Muscle layer of duodenum (tissue), 2 donors: Measurements from ENCODE around the gene FHAD1.

Experiments used
- H3K27ac ChIP-seq: one replicate; pipeline ENCODE4 v1.7.0; 2013; ENCODE audit warnings: mild to moderate bottlenecking, low read length
- H3K27me3 ChIP-seq: one replicate; pipeline ENCODE4 v1.7.0; 2013; ENCODE audit warnings: low read depth, mild to moderate bottlenecking, control low read depth, low read length
- H3K36me3 ChIP-seq, 2 donors: one replicate each; pipeline ENCODE4 v1.7.0; 2013; ENCODE audit warnings: low read length in 2 of 2, control low read depth in 1 of 2, mild to moderate bottlenecking in 1 of 2; ENCODE audit not compliant: insufficient read depth in 2 of 2, control insufficient read depth in 1 of 2
- H3K4me1 ChIP-seq, 2 donors: one replicate each; pipeline ENCODE4 v1.7.0; 2013; ENCODE audit warnings: low read length in 2 of 2, mild to moderate bottlenecking in 2 of 2, control low read depth in 1 of 2, moderate library complexity in 1 of 2; ENCODE audit not compliant: insufficient read depth in 2 of 2, control insufficient read depth in 1 of 2
- H3K4me3 ChIP-seq, 2 donors: one replicate each; pipeline ENCODE4 v1.7.0; 2013; ENCODE audit warnings: low read length in 2 of 2, low read depth in 1 of 2, mild to moderate bottlenecking in 1 of 2
- H3K9me3 ChIP-seq, 2 donors: one replicate each; pipeline ENCODE4 v1.7.0; 2013; ENCODE audit warnings: low read length in 2 of 2, control low read depth in 1 of 2, mild to moderate bottlenecking in 1 of 2; ENCODE audit not compliant: control insufficient read depth in 1 of 2
- donor health status: healthy.

Gene FHAD1

DNA sequence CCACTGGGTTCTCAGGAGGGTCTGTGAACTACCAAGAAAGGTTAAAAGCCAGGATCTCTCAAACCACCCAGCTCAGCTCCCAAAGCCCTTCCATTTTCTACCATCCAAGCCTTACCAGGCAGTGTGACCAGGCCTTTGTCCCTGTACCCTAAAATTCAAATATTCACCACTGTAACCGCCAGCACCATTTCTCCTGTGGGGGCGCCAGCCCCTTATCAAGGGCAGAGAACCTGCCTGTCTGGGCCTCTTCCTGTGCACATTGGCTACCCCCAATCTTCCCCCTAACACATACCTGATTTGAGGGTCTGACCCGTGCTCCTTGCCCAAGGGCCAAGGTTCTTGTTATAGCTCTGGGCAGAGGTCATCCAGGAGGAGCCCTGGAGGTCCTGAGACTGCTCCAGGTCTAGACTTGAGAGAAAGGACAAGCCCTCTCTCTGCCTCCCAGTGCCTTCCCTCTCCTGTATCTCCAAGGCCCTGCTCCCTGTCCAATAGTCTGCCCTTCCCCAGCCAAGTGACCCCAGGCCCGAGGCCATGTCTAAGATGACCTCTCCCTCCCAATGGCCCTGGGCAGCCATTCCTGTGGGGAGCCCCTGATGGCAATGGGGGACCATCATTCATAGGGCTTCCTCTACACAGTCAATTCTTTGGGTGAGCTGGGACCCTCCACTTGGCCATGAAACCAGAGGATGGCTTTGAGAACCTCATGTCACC, 78.5 kb downstream of the FHAD1 start:
- no peaks in the 10 kb centered on the region for H3K9me3 ChIP-seq
- H3K27ac ChIP-seq: no peak overlapping the region
- H3K27me3 ChIP-seq: no peaks in the 10 kb centered on the region
- no peak overlapping the region for H3K4me3 ChIP-seq
- peaks cover 4 to 17% of the 10 kb centered on the region in 2 donors for H3K4me1 ChIP-seq
- H3K36me3 ChIP-seq: no peaks in the 10 kb centered on the region

DNA sequence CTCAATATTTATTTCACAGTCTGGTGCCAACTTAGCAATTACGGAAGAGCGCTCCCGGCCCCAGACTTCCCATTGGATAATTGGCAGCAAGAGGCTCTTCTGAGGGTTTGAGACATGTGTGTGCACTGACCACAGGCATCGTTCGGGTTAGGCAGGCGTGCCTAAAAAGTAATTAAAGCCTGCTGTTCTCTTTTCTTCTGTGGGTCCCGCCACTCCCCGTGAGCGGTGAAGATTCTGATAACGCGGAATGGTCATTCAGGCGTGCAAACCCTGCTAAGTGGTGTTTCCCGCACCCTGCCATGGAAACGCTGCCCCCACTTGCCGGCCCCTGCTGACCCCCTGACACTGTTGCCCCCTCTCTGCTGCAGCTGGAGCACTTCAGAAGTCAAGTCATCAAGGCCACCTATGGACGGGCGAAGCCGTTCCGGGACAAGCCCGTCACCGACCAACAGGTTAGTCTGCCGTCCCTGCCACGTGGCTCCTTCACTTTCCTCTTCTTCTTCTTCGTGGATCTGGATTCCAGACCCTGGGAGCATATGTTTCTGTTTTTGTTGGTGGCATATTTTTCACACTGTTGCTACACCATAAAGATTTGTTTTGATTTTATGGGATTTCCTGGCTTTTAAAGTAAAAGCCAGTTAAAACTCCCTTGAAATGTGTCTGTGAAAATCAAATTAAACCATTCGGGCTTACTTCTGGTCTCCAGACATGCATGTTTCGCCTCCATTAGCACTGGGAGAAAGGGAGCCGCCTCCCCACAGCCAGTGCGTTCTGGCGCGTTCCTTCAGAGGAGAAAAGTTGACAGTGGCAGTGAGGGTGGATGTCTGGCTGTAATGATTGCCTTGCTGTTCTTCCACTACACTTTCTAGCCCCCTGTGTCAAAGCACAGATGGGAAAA, 79.9 kb downstream of the FHAD1 start:
- Histone ChIP-seq H3K36me3 (no peaks in the 10 kb centered on the region), H3K4me1 (peaks cover 4 to 17% of the 10 kb centered on the region in 2 donors), H3K27ac (no peak overlapping the region), H3K4me3 (no peak overlapping the region), H3K27me3 (no peaks in the 10 kb centered on the region), H3K9me3 (no peaks in the 10 kb centered on the region)

DNA sequence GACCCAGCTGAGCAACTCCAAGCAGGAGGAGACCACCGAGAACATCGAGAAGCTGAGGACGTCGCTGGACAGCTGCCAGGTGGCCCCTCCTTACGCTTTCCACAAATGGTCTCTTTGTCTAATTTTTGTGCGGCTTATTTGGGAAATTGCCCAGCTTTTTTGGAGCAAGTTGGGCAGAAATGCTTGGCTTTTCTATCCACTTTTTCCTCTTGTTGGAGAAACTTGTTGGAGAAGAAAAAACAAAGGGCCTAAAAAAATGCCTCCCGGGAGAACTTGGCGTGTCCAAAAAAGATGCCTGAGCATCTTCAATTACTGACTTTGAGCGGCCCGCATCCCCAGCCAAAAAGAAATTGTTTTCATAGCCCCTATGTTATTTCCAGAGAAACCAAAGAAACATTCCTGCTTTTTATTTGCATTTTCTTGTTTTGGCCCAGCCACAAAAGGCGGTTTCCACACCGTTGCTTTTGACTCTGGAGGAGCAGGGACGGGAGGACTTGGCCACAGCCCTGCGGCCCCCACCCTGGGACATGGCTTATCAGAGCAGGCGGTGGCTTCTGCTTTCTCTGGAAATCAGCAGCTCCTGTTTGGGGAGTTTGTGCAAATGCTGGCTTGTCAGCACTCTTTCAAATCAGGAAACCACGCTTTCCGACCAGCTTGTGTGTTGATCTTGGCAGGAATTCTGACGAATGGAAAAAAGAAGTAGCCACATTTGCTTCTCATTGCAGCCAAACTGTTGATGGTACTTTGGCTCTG, 81.5 kb downstream of the FHAD1 start:
- Histone ChIP-seq H3K9me3 (no peaks in the 10 kb centered on the region), H3K4me1 (peaks cover 4 to 17% of the 10 kb centered on the region in 2 donors), H3K4me3 (no peak overlapping the region), H3K27ac (no peak overlapping the region), H3K36me3 (no peaks in the 10 kb centered on the region), H3K27me3 (no peaks in the 10 kb centered on the region)

DNA sequence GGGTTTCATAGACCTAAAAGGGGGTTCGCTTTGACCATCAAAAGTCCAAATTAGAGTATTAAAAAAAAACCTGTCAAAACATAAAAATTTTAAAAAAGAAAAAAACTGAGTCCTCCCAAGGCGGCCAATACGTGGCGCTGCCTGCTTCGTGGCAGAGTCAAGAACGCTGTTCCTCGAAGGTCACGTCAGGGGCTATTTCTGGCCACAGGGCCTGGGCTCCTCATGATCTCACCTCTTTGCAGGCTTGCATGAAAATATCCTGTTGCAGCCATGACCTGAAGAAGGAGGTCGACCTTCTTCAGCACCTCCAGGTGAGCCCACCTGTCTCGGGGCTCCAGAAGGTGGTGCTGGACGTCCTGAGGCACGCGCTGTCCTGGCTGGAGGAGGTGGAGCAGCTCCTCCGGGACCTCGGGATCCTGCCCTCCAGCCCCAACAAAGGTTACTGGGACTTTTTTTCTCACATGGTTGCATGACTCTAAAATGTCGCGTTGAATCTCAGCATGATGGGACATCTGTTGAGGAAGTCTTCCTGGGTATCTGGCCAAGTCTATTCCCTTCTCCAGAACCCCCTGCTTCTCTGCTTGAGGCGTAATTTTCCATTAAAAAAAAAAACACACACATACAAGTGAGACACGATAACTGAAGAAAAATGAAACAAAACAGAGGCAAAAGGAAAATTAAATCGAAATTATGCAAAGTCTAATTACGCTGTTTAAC, 82.2 kb downstream of the FHAD1 start:
- no peak overlapping the region for H3K4me3 ChIP-seq
- no peaks in the 10 kb centered on the region for H3K36me3 ChIP-seq
- no peaks in the 10 kb centered on the region for H3K27me3 ChIP-seq
- peaks cover 4 to 17% of the 10 kb centered on the region in 2 donors for H3K4me1 ChIP-seq
- H3K9me3 ChIP-seq: no peaks in the 10 kb centered on the region
- H3K27ac ChIP-seq: no peak overlapping the region

DNA sequence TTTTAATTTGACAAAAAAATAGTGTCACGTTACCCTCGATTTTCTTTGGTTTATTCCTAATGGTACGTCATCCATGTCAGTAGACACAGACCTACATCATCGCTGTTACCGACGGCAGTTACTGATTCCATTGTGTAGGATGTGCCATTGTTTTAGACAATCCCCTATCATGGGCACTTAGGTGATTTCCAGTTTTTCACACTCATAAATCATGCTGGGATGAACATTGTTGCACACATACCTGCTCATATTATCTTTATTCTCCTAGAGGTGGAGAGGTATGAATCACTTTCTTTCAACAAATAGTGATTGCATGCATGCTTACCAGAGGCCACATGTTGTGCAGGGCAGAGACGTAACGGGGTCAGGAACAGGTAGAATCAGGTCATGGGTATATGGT, 83.0 kb downstream of the FHAD1 start:
- H3K36me3 ChIP-seq: no peaks in the 10 kb centered on the region
- no peak overlapping the region for H3K27ac ChIP-seq
- H3K4me3 ChIP-seq: no peak overlapping the region
- H3K4me1 ChIP-seq: peaks cover 4 to 17% of the 10 kb centered on the region in 2 donors
- no peaks in the 10 kb centered on the region for H3K9me3 ChIP-seq
- no peaks in the 10 kb centered on the region for H3K27me3 ChIP-seq

- Histone ChIP-seq H3K4me3 (no peak overlapping the region), H3K27ac (no peak overlapping the region), H3K9me3 (no peaks in the 10 kb centered on the region), H3K36me3 (no peaks in the 10 kb centered on the region), H3K27me3 (no peaks in the 10 kb centered on the region), H3K4me1 (peaks cover 4 to 17% of the 10 kb centered on the region in 2 donors)
Measured at GRCh38 chr1:15331180-15331579, 84.2 kb downstream of the FHAD1 start.

DNA sequence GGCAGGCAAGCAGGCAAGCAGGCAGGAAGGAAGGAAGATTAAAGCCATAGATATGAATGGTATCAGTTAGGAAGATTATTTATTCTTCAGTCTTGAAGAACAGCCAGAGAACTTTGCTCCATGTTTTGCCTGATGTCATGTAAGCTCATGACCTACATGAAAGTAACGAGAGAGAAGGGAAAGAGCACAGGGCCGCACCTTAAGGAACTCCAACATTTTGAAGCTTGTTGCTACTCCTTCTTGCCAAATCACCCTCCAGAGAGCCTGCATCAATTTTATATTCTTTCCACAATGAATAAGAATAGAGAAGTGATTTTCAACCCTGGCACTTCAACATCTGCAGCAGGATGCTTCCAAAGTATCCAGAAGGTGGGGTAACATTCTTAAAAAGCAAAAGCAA, 84.7 kb downstream of the FHAD1 start:
- Histone ChIP-seq H3K9me3 (no peaks in the 10 kb centered on the region), H3K4me3 (no peak overlapping the region), H3K27me3 (no peaks in the 10 kb centered on the region), H3K36me3 (no peaks in the 10 kb centered on the region), H3K27ac (no peak overlapping the region), H3K4me1 (peaks cover 4 to 21% of the 10 kb centered on the region in 2 donors)

DNA sequence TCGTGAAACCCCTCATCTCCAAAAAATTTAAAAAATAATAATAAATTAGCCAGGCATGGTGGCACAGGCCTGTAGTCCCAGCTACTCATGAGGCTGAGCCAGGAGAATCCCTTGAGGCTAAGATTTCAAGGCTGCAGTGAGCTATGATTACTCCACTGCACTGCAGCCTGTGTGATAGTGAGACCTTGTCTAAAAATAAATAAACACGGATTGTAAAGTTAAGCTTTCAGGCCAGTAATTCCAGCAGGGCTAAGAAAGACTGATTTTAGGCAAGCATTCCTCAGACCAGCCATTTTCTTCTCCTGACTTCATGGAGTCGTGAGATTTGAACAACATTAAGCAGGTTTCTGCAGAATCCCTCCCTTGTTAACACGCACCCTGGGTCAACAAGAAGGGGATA, 85.5 kb downstream of the FHAD1 start:
- no peaks in the 10 kb centered on the region for H3K27me3 ChIP-seq
- H3K36me3 ChIP-seq: no peaks in the 10 kb centered on the region
- no peak overlapping the region for H3K4me3 ChIP-seq
- no peak overlapping the region for H3K27ac ChIP-seq
- no peaks in the 10 kb centered on the region for H3K9me3 ChIP-seq
- H3K4me1 ChIP-seq: peaks cover 4 to 29% of the 10 kb centered on the region in 2 donors

- Histone ChIP-seq H3K27me3 (no peaks in the 10 kb centered on the region), H3K27ac (no peak overlapping the region), H3K4me1 (peaks cover 4 to 32% of the 10 kb centered on the region in 2 donors), H3K9me3 (no peaks in the 10 kb centered on the region), H3K4me3 (no peak overlapping the region), H3K36me3 (no peaks in the 10 kb centered on the region)
Measured at GRCh38 chr1:15332952-15333715, 86.1 kb downstream of the FHAD1 start.

GRCh38 chr1:15334995-15335394, 88.0 kb downstream of the FHAD1 start:
- no peak overlapping the region for H3K4me3 ChIP-seq
- no peaks in the 10 kb centered on the region for H3K36me3 ChIP-seq
- no peaks in the 10 kb centered on the region for H3K9me3 ChIP-seq
- H3K27me3 ChIP-seq: no peaks in the 10 kb centered on the region
- peaks cover 0 to 15% of the 10 kb centered on the region in 2 donors for H3K4me1 ChIP-seq
- no peak overlapping the region for H3K27ac ChIP-seq
